ENCODE data around the gene KCNMA1. TPM values are rescaled to one million over a fixed set of nuclear protein-coding genes. Genes with fewer than 3 reads are reported as not detected.

KCNMA1 gene
- polyA plus RNA-seq, 6 donors from 2014 or later: not detected

- ATAC-seq (ENCODE audit: low read depth in 2 of 2): peak; percentile 21 to 25
- Mint-ChIP-seq H3K36me3 (no peaks in the 10 kb centered on the region), H3K4me1 (peaks cover 0 to 20% (median 8%) of the 10 kb centered on the region in 3 donors), H3K27me3 (peaks cover 4 to 9% (median 6%) of the 10 kb centered on the region in 3 donors), H3K4me3 (peak overlapping the region in 2 of 8 donors; percentile 2 to 20), H3K27ac (peak overlapping the region in 3 of 6 donors; percentile 3 to 76 (median 8)), H3K9me3 (peaks cover 0 to 5% (median 0%) of the 10 kb centered on the region in 7 donors)
- DNase-seq: no peak
These were observed 627.2 kb downstream of the KCNMA1 start for GRCh38 chr10:77010430-77010829.

- peaks cover 0 to 20% (median 8%) of the 10 kb centered on the region in 3 donors for H3K4me1 Mint-ChIP-seq
- ATAC-seq (ENCODE audit: low read depth in 2 of 2) (no peak), DNase-seq (no peak)
- H3K27ac Mint-ChIP-seq: peak overlapping the region in 1 of 6 donors; percentile 28
- H3K9me3 Mint-ChIP-seq: peaks cover 0 to 5% (median 0%) of the 10 kb centered on the region in 7 donors
- H3K27me3 Mint-ChIP-seq: peaks cover 0 to 4% (median 0%) of the 10 kb centered on the region in 3 donors
- H3K36me3 Mint-ChIP-seq: no peaks in the 10 kb centered on the region
- H3K4me3 Mint-ChIP-seq: no peak overlapping the region
These were observed 629.8 kb downstream of the KCNMA1 start for GRCh38 chr10:77007834-77008233.

GRCh38 chr10:77006836-77007511 lies 630.6 kb downstream of the KCNMA1 start:
- DNase-seq (no peak), ATAC-seq (ENCODE audit: low read depth in 2 of 2) (no peak)
- Mint-ChIP-seq H3K36me3 (no peaks in the 10 kb centered on the region), H3K4me3 (no peak overlapping the region), H3K9me3 (peaks cover 0 to 5% (median 0%) of the 10 kb centered on the region in 7 donors), H3K27me3 (peaks cover 0 to 4% (median 0%) of the 10 kb centered on the region in 3 donors), H3K27ac (no peak overlapping the region), H3K4me1 (peaks cover 0 to 20% (median 8%) of the 10 kb centered on the region in 3 donors)

GRCh38 chr10:77005871-77006270 lies 631.7 kb downstream of the KCNMA1 start:
- H3K27me3 Mint-ChIP-seq: peaks cover 4 to 8% (median 7%) of the 10 kb centered on the region in 3 donors
- H3K36me3 Mint-ChIP-seq: no peaks in the 10 kb centered on the region
- peaks cover 0 to 18% (median 8%) of the 10 kb centered on the region in 3 donors for H3K4me1 Mint-ChIP-seq
- H3K4me3 Mint-ChIP-seq: no peak overlapping the region
- H3K9me3 Mint-ChIP-seq: peaks cover 0 to 2% (median 0%) of the 10 kb centered on the region in 7 donors
- DNase-seq (no peak), ATAC-seq (ENCODE audit: low read depth in 2 of 2) (no peak)
- no peak overlapping the region for H3K27ac Mint-ChIP-seq

- DNase-seq: no peak
- H3K36me3 Mint-ChIP-seq: no peaks in the 10 kb centered on the region
These were observed 632.6 kb downstream of the KCNMA1 start for GRCh38 chr10:77004917-77005564.

GRCh38 chr10:77002872-77003271 lies 634.7 kb downstream of the KCNMA1 start:
- H3K4me1 Mint-ChIP-seq: peaks cover 0 to 2% (median 0%) of the 10 kb centered on the region in 3 donors
- H3K9me3 Mint-ChIP-seq: peaks cover 0 to 2% (median 0%) of the 10 kb centered on the region in 7 donors
- DNase-seq: no peak
- no peak overlapping the region for H3K4me3 Mint-ChIP-seq
- no peak for ATAC-seq (ENCODE audit: low read depth in 2 of 2)
- no peak overlapping the region for H3K27ac Mint-ChIP-seq
- H3K27me3 Mint-ChIP-seq: peaks cover 4 to 10% (median 7%) of the 10 kb centered on the region in 3 donors
- H3K36me3 Mint-ChIP-seq: no peaks in the 10 kb centered on the region

More at GRCh38 chr10:77004917-77005564, 632.6 kb downstream of the KCNMA1 start:
- peaks cover 0 to 2% (median 0%) of the 10 kb centered on the region in 7 donors for H3K9me3 Mint-ChIP-seq
- H3K27ac Mint-ChIP-seq: no peak overlapping the region
- H3K27me3 Mint-ChIP-seq: peaks cover 4 to 10% (median 7%) of the 10 kb centered on the region in 3 donors
- ATAC-seq (ENCODE audit: low read depth in 2 of 2): no peak
- no peak overlapping the region for H3K4me3 Mint-ChIP-seq
- H3K4me1 Mint-ChIP-seq: peaks cover 0 to 10% (median 5%) of the 10 kb centered on the region in 3 donors

GRCh38 chr10:77001206-77001605 lies 636.4 kb downstream of the KCNMA1 start:
- no peaks in the 10 kb centered on the region for H3K9me3 Mint-ChIP-seq
- H3K27me3 Mint-ChIP-seq: peaks cover 4 to 10% (median 7%) of the 10 kb centered on the region in 3 donors
- no peak overlapping the region for H3K27ac Mint-ChIP-seq
- H3K36me3 Mint-ChIP-seq: no peaks in the 10 kb centered on the region
- DNase-seq (no peak), ATAC-seq (ENCODE audit: low read depth in 2 of 2) (no peak)
- H3K4me1 Mint-ChIP-seq: no peaks in the 10 kb centered on the region
- H3K4me3 Mint-ChIP-seq: no peak overlapping the region

- Mint-ChIP-seq H3K4me3 (no peak overlapping the region), H3K36me3 (no peaks in the 10 kb centered on the region), H3K4me1 (no peaks in the 10 kb centered on the region), H3K27ac (no peak overlapping the region), H3K27me3 (peaks cover 0 to 10% (median 7%) of the 10 kb centered on the region in 3 donors), H3K9me3 (no peaks in the 10 kb centered on the region)
- no peak for DNase-seq
- ATAC-seq (ENCODE audit: low read depth in 2 of 2): no peak
These were observed 639.2 kb downstream of the KCNMA1 start for GRCh38 chr10:76998451-76998850.

- no peak for DNase-seq
- H3K9me3 Mint-ChIP-seq: no peaks in the 10 kb centered on the region
- H3K4me1 Mint-ChIP-seq: no peaks in the 10 kb centered on the region
- no peak overlapping the region for H3K27ac Mint-ChIP-seq
- H3K4me3 Mint-ChIP-seq: no peak overlapping the region
- no peak for ATAC-seq (ENCODE audit: low read depth in 2 of 2)
- no peaks in the 10 kb centered on the region for H3K36me3 Mint-ChIP-seq
- H3K27me3 Mint-ChIP-seq: peaks cover 0 to 10% (median 7%) of the 10 kb centered on the region in 3 donors
These were observed 640.0 kb downstream of the KCNMA1 start for GRCh38 chr10:76997631-76998030.

- H3K27me3 Mint-ChIP-seq: no peaks in the 10 kb centered on the region
- H3K4me3 Mint-ChIP-seq: no peak overlapping the region
- H3K36me3 Mint-ChIP-seq: no peaks in the 10 kb centered on the region
- H3K9me3 Mint-ChIP-seq: no peaks in the 10 kb centered on the region
- H3K27ac Mint-ChIP-seq: no peak overlapping the region
- DNase-seq: no peak
- H3K4me1 Mint-ChIP-seq: no peaks in the 10 kb centered on the region
- no peak for ATAC-seq (ENCODE audit: low read depth in 2 of 2)
These were observed 642.6 kb downstream of the KCNMA1 start for GRCh38 chr10:76995023-76995422.

- Mint-ChIP-seq H3K27me3 (peaks cover 0 to under 1% (median 0%) of the 10 kb centered on the region in 3 donors), H3K36me3 (no peaks in the 10 kb centered on the region), H3K4me3 (no peak overlapping the region), H3K4me1 (no peaks in the 10 kb centered on the region), H3K9me3 (no peaks in the 10 kb centered on the region), H3K27ac (no peak overlapping the region)
- ATAC-seq (ENCODE audit: low read depth in 2 of 2) (no peak), DNase-seq (no peak)
These were observed 644.4 kb downstream of the KCNMA1 start for GRCh38 chr10:76993213-76993612.

- ATAC-seq (ENCODE audit: low read depth in 2 of 2) (no peak), DNase-seq (no peak)
- H3K4me3 Mint-ChIP-seq: no peak overlapping the region
- no peaks in the 10 kb centered on the region for H3K9me3 Mint-ChIP-seq
- H3K27me3 Mint-ChIP-seq: peaks cover 0 to 7% (median 0%) of the 10 kb centered on the region in 3 donors
- H3K4me1 Mint-ChIP-seq: no peaks in the 10 kb centered on the region
- H3K27ac Mint-ChIP-seq: no peak overlapping the region
- no peaks in the 10 kb centered on the region for H3K36me3 Mint-ChIP-seq
These were observed 645.1 kb downstream of the KCNMA1 start for GRCh38 chr10:76992467-76992866.

GRCh38 chr10:76991621-76992020 lies 646.0 kb downstream of the KCNMA1 start:
- no peak overlapping the region for H3K27ac Mint-ChIP-seq
- H3K4me3 Mint-ChIP-seq: no peak overlapping the region
- peaks cover 0 to 11% (median 0%) of the 10 kb centered on the region in 3 donors for H3K27me3 Mint-ChIP-seq
- no peaks in the 10 kb centered on the region for H3K4me1 Mint-ChIP-seq
- H3K36me3 Mint-ChIP-seq: no peaks in the 10 kb centered on the region
- no peaks in the 10 kb centered on the region for H3K9me3 Mint-ChIP-seq
- ATAC-seq (ENCODE audit: low read depth in 2 of 2) (no peak), DNase-seq (no peak)

GRCh38 chr10:76990561-76990960 lies 647.0 kb downstream of the KCNMA1 start:
- ATAC-seq (ENCODE audit: low read depth in 2 of 2): no peak
- H3K27me3 Mint-ChIP-seq: peaks cover 0 to 11% (median 0%) of the 10 kb centered on the region in 3 donors
- no peaks in the 10 kb centered on the region for H3K36me3 Mint-ChIP-seq
- no peak overlapping the region for H3K4me3 Mint-ChIP-seq
- H3K4me1 Mint-ChIP-seq: no peaks in the 10 kb centered on the region
- H3K27ac Mint-ChIP-seq: no peak overlapping the region
- DNase-seq: no peak
- H3K9me3 Mint-ChIP-seq: no peaks in the 10 kb centered on the region
